ENCODE data around the gene AKIRIN2.

AKIRIN2 gene

GRCh38 chr6:87653074-87653962 lies 48.7 kb downstream of the AKIRIN2 start:
- no peak for DNase-seq

GRCh38 chr6:87645080-87645479 lies 57.0 kb downstream of the AKIRIN2 start:
- DNase-seq: no peak

GRCh38 chr6:87641065-87641692 lies 60.9 kb downstream of the AKIRIN2 start:
- no peak for DNase-seq

- DNase-seq: no peak
Measured at GRCh38 chr6:87639373-87639772, 62.7 kb downstream of the AKIRIN2 start.

GRCh38 chr6:87637106-87637505 lies 64.9 kb downstream of the AKIRIN2 start:
- no peak for DNase-seq

GRCh38 chr6:87636315-87636714 lies 65.7 kb downstream of the AKIRIN2 start:
- DNase-seq: no peak

GRCh38 chr6:87633851-87634250 lies 68.2 kb downstream of the AKIRIN2 start:
- no peak for DNase-seq

- DNase-seq: no peak
Measured at GRCh38 chr6:87630746-87631145, 71.3 kb downstream of the AKIRIN2 start.

- no peak for DNase-seq
Measured at GRCh38 chr6:87628881-87629280, 73.2 kb downstream of the AKIRIN2 start.

GRCh38 chr6:87628424-87628823 lies 73.6 kb downstream of the AKIRIN2 start:
- no peak for DNase-seq
